GM19467 (cell line): Measurements from ENCODE around the gene OR2M4.
A peak's percentile ranks its signal among the peaks of the same experiment; 100 is the strongest.
"Not testable (repeated sequence)": the region's sequence is repeated elsewhere in the genome, so short reads cannot be mapped to it uniquely, and the experiment has no call there.

ENCODE experiments used
- ATAC-seq: cut with Tn5 transposase; IDR thresholded peaks from one replicate; pipeline ENCODE4 v1.9.1; 2021; ENCODE audit warnings: mild to moderate bottlenecking, moderate library complexity; ENCODE audit not compliant: unreplicated experiment

Gene OR2M4, protein sequence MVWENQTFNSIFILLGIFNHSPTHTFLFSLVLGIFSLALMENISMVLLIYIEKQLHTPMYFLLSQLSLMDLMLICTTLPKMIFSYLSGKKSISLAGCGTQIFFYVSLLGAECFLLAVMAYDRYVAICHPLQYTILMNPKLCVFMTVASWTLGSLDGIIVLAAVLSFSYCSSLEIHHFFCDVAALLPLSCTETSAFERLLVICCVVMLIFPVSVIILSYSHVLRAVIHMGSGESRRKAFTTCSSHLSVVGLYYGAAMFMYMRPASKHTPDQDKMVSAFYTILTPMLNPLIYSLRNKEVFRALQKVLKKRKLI

DNA sequence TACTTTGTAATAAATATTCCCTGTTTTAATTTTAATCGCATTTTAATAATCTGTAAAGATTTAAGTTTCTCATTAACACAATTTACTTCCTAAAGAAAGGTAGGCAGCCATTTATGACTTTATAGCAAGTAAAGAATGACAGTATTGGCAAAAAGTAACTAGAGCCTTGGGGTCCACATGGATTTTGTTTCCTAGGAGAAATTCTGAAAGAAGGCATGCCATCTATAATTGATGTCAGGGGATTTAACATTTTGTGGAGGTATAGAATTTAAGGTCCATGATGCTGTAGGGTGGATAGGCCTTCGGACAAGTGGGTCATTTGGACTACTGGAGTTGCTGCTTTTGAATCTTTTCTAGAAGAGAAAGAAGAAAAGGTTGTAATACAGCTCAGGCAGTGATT, at the start of gene OR2M4:
TSS of gene OR2M4 (plus strand) at position 301 of the 400 bp plus-strand sequence. CDS start 7,512 bp downstream, outside the sequence.
- ATAC-seq, result no peak

DNA sequence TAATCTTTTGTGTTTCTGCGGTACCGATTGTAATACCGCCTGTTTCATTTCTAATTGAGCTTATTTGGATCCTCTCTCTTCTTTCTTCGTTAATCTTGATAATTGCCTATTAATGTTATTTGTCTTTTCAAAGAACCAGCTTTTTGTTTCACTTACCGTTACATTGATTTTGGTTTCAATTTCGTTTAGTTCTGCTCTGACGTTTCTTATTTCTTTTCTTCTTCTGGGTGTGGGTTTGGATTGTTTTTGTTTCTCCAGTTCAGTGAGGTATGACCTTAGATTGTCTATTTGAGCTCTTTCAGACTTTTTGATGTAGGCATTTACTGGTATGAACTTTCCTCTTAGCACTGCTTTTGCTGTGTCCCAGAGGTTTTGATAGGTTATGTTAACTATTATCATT, 47.2 kb upstream of the OR2M4 start:
- no peak for ATAC-seq

DNA sequence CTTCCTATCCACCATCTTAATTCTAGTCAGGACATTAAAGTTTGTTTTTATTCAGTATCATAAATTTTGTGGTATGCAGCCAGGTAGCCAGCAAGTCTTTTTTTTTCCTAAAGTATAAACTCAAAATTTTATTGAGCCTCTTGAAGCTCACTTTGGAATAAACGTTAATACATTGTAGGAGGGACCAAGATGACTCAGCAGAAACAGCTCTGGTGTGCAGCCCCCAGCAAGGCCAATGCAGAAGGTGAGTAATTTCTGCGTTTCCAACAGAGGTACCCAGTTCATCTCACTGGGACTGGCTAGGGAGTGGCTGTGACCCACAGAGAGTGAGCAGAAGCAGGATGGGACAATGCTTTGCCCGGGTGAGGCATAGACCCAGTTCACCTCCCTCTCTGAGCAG, 43.9 kb upstream of the OR2M4 start:
- ATAC-seq, result no peak

DNA sequence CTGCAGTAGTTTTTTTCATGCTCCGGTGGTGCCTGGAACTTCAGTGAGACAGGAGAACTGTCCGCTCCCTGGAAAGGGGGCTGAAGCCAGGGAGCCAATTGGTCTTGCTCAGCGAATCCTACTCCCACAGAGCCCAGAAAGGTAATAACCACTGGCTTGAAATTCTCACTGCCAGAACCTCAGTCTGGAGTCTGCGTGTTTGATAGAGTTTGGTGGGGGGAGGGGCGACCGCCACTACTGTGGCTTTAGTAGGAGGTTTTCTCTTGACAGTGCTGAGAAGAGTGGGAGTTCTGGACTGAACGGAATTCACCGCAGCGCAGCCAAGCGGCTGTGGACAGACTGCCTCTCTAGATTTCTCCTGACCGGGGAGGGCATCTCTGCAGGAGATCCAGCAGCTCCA, 42.2 kb upstream of the OR2M4 start:
- no peak for ATAC-seq

DNA sequence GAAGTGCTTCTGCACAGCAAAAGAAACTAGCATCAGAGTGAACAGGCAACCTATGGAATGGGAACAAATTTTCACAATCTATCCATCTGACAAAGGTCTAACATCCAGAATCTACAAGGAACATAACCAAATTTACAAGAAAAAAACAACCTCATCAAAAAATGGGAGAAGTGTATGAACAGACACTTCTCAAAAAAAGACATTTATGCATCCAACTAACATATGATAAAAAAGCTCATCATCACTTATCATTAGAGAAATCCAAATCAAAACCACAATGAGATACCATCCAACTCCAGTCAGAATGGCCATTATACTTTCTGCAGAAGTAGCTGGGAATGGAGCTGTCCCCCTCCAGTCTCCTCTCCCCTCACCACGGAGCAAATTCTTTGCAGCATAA, 37.1 kb upstream of the OR2M4 start:
- no peak for ATAC-seq

DNA sequence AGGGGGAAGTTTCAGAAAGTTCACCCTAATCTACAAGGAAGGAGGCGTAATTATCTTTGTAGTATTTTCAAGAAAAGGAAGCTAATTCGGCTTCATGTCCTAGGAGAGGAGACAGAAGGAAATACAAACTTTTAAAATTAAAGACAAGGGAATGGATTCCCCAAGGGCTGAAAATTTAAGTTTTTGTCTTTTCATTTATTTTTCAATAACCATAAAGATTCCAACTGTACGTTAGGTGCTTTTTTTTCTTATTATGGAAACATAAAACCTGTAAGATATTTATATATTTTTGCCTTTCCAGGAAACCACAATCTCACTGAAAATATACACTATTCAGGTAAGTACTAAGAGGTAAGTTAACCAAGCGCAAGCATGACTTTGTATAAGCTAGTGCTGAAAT, 34.3 kb upstream of the OR2M4 start, which contains the start of gene OR2M3:
TSS of gene OR2M3 (plus strand) at position 301 of the 400 bp plus-strand sequence. CDS start 5,803 bp downstream, outside the sequence.
- ATAC-seq, result no peak

DNA sequence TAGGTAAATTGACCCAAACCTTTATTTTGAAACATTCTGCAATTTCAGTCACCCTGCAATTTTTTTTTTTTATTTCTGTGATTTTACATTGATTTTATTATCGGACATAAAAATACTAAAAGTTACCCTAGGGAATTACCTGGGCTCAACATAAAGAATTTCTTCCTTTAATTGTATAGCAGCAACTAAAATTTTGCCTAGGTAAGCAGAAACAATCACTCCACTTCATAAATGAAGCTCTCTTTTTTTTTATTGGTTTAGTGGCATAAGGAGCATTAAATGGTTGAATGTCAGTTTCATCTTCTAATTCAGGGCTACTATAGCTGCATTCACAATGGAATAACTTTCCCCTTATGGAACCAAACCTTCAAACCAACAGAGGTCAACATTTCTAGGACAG, 15.3 kb upstream of the OR2M4 start:
- ATAC-seq, result no peak

DNA sequence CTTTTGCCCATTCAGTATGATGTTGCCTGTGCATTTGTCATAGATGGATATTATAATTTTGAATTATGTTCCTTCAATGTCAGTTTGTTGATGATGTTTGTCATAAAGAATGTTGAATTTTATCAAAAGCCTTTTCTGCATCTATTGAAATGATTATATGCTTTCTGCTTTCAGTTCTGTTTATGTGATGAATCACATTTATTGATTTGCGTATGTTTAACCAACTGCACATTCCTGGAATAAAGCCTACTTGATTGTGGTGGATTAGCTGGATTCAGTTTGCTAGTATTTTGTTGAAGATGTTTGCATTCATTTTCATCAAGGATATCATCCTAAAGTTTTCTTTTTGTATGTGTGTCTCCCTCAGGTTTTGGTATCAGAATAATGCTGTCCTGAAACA, 5.7 kb upstream of the OR2M4 start:
- ATAC-seq, result no peak

DNA sequence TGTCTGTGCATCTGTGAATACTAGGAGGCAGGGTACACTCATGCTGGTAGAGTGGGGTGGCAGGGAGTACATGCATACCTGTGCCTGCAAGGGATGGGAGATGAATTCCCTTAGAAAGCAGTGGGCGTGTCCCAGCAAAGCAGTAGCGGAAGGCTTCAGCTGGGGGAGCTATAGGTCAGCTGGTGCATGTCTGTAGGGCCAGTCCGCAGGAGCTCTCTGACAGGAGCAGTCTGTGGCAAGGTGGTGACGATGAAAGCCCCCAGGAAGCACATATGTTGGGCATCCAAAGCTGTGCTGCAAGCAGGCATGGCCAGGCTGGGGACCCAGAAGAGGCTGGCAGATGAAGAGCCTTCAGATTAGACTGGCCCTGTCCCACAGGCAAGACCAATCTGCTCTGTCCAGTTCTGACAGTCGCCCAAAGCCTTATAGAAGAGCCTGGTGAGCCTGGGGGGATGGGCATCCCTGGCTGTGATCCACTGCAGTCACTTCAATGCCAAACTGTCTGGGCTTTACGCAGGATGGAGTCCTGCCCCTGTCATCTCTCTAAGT, 1.8 kb upstream of the OR2M4 start:
- ATAC-seq, result no peak

DNA sequence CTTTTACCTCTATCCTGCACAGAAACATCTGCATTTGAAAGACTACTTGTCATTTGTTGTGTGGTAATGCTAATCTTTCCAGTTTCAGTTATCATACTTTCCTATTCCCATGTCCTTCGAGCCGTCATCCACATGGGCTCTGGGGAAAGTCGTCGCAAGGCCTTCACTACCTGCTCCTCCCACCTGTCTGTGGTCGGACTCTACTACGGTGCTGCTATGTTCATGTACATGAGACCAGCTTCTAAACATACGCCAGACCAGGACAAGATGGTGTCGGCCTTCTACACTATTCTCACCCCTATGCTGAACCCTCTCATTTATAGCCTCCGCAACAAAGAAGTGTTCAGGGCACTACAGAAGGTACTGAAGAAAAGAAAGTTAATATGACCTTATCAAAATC, 8.3 kb downstream of the OR2M4 start:
- no peak for ATAC-seq

DNA sequence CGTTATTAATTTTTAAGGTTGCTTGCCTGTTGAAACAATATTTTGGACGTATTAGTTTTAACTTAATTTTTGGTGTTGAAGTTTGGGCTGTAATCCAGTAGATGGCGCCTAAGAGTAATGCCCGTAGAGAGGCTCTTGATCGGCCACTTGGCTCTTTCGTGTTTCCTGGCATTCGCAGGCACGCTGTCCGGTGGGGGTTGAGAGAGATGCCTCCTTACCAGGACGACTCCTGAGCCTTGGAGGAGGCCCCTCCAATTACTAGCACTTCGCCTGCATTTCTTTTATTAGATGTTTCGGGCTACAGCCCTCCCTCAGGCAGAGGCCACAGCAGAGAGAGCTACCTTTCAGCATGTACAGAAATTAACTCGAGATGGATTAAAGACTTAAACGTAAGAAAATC, 12.0 kb downstream of the OR2M4 start:
- ATAC-seq, result peak; percentile 83

DNA sequence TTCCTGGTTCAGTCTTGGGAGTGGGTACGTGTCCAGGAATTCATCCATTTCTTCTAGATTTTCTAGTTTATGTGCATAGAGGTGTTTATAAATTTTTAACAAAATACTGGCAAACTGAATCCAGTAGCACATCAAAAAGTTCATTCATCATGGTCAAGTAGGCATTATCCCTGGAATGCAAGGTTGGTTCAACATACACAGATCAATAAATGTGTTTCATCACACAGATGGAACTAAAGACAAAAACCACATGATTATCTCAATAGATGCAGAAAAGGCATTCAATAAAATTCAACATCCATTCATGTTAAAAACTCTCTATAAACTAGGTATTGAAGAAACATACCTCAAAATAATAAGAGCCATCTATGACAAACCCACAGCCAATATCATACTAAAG, 28.1 kb downstream of the OR2M4 start:
- ATAC-seq, result not testable (repeated sequence)

DNA sequence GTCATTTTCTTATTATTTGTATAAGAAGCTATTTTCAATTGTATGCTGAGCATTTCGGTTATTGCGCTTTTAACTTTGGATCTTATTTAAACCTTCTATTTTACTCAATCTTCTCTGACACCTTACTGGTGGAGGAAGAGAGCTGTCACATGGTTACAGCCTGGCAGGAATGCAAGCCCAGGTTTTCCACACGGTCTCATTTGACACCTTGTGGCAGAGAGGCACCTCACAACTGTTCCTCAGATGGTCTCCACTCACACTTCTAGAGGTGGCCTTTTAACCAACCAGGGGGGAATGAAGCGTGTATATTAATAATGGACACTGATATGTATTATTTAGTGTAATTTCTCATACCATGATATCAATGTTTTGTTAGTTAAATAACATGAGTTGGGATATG, 37.0 kb downstream of the OR2M4 start:
- ATAC-seq, result no peak

DNA sequence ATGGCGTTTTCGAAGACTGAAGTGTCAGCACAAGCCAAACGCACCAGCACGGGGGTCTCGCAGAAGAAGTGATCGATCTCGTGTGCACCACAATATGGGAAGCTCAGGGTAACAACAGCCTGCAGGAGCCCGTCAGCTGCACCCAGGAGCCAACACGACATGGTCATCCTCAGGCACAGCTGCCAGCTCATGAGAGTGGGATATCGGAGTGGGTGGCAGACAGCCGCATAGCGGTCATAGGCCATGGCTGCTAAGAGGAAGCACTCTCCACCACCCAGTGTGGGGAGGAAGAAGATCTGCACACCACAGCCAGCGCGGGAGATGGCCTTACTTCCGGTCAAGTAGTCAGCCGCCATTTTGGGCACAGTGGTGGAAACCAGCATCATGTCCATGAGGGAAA, 42.0 kb downstream of the OR2M4 start:
- not testable (repeated sequence) for ATAC-seq

DNA sequence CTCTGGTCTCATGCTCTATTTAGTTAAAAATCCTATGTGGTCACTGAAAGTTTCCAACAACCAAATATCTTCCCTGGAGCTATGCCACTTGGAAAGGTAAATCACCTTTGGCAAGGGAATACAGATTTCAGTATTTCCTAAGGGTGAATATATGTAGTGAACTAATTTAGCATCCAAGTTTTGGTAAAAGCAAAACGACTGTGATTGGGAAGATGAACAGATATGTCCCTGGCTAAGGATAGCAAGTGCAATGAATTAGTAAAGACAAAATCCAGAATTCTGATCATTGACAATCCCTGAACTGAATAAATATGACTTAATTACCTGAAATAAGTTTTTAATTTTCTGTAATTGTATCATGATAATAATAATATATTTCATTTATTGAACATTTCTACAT, 46.7 kb downstream of the OR2M4 start, which contains the start of gene OR2T33:
TSS of gene OR2T33 (minus strand) at position 101 of the 400 bp plus-strand sequence. CDS start 4,162 bp downstream, outside the sequence.
- no peak for ATAC-seq

DNA sequence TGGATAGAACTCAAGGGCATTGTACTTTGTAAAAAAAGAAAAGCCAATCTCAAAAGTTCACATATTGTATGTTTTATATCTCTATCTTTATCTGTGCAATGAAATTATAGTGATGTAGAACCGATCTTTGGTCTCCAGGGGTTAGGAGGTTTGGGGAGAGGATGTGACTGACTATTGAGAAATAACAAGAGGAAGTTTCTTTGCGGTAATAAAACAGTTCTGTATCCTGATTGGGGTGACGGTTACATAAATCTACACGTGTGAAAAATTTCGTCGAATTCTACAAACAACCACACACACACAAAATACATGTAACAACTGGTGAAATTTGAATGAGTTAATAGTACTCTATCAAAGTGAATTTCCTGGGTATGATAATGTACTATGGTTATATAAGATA, 57.2 kb downstream of the OR2M4 start:
- no peak for ATAC-seq
